ENCODE data around the gene DMXL2.

- TF ChIP-seq CTCF (IDR thresholded peaks at IDR 0.05) (no peak), POLR2AphosphoS5 (IDR thresholded peaks at IDR 0.05; ENCODE audit: low read depth, low read length) (no peak), SIN3A (IDR thresholded peaks at IDR 0.05; ENCODE audit: borderline replicate concordance, insufficient read depth, low read depth, low read length) (no peak), REST (IDR thresholded peaks at IDR 0.05; ENCODE audit: insufficient read depth in 1 of 2, low read depth in 2 of 2, low read length in 1 of 2) (no peak)
These were observed 2.7 kb upstream of the DMXL2 start for GRCh38 chr15:51625236-51625635.

Measured in Panc1 (cell line).